Measurements from ENCODE around the gene ATXN2.

The ATXN2 gene

GRCh38 chr12:111457577-111457976 is 141.5 kb downstream of the ATXN2 start:
- DNase-seq (ENCODE audit: low read depth) = no peak
- H3K4me3 ChIP-seq (ENCODE audit: low read length) = no peak overlapping the region
- TF ChIP-seq CTCF (conservative IDR thresholded peaks at IDR 0.05; ENCODE audit: low read length) = no peak

GRCh38 chr12:111457071-111457470 is 142.0 kb downstream of the ATXN2 start:
- no peak for TF ChIP-seq CTCF (conservative IDR thresholded peaks at IDR 0.05; ENCODE audit: low read length)
- H3K4me3 ChIP-seq (ENCODE audit: low read length) = no peak overlapping the region
- DNase-seq (ENCODE audit: low read depth) = no peak

GRCh38 chr12:111455448-111456320 is 143.4 kb downstream of the ATXN2 start:
- no peak for TF ChIP-seq CTCF (conservative IDR thresholded peaks at IDR 0.05; ENCODE audit: low read length)
- DNase-seq (ENCODE audit: low read depth) = peak; percentile 74
- no peak overlapping the region for H3K4me3 ChIP-seq (ENCODE audit: low read length)

GRCh38 chr12:111454716-111455447 is 144.2 kb downstream of the ATXN2 start:
- no peak overlapping the region for H3K4me3 ChIP-seq (ENCODE audit: low read length)
- no peak for DNase-seq (ENCODE audit: low read depth)
- TF ChIP-seq CTCF (conservative IDR thresholded peaks at IDR 0.05; ENCODE audit: low read length) = no peak

GRCh38 chr12:111454311-111454710 is 144.8 kb downstream of the ATXN2 start:
- no peak for TF ChIP-seq CTCF (conservative IDR thresholded peaks at IDR 0.05; ENCODE audit: low read length)
- no peak overlapping the region for H3K4me3 ChIP-seq (ENCODE audit: low read length)
- DNase-seq (ENCODE audit: low read depth) = no peak

- H3K4me3 ChIP-seq (ENCODE audit: low read length) = no peak overlapping the region
- no peak for DNase-seq (ENCODE audit: low read depth)
- TF ChIP-seq CTCF (conservative IDR thresholded peaks at IDR 0.05; ENCODE audit: low read length) = no peak
These were observed 145.8 kb downstream of the ATXN2 start for GRCh38 chr12:111453071-111453989.

Data from AG10803 (cell line).